Breast epithelium (tissue), 4 donors: Measurements from ENCODE around the gene TPT1. TPM values are rescaled to one million over a fixed set of nuclear protein-coding genes. Genes with fewer than 3 reads are reported as not detected.

Source experiments
- DNase-seq, 2 donors: peaks; one replicate each; pipeline ENCODE4 v3.0.0-alpha.2; 2019; ENCODE audit warnings: low spot score in 2 of 2
- H3K27ac ChIP-seq, 2 donors: fragments of 200-600 bp; sonication (generic) in 1 of 2; one replicate each; pipeline ENCODE4 v1.5.1; 2016 to 2019; ENCODE audit warnings: mild to moderate bottlenecking in 1 of 2
- H3K27me3 ChIP-seq, 2 donors: fragments of 200-600 bp; sonication (generic) in 1 of 2; one replicate each; pipeline versions ENCODE4 v1.5.1 to v1.6.0; 2017 to 2019; ENCODE audit warnings: control low read depth in 1 of 2, mild to moderate bottlenecking in 1 of 2
- H3K36me3 ChIP-seq: fragments of 200-600 bp; one replicate; pipeline ENCODE4 v1.5.1; 2019
- H3K4me1 ChIP-seq, 2 donors: fragments of 200-600 bp; sonication (generic); one replicate each; pipeline ENCODE4 v1.5.1; 2016 to 2019; ENCODE audit warnings: control low read depth in 1 of 2
- H3K4me3 ChIP-seq, 3 donors: fragments of 200-600 bp; sonication (generic); 1 replicate in 2 of 3; 2 replicates in 1 of 3; pipeline ENCODE4 v1.5.1; 2016 to 2019; ENCODE audit warnings: mild to moderate bottlenecking in 3 of 3, moderate library complexity in 2 of 3
- H3K9me3 ChIP-seq, 2 donors: fragments of 200-600 bp; sonication (generic) in 1 of 2; one replicate each; pipeline ENCODE4 v1.5.1; 2016 to 2019; ENCODE audit warnings: control low read depth in 1 of 2
- POLR2A ChIP-seq: fragments of 450-650 bp; IDR thresholded peaks from one replicate; pipeline ENCODE4 v1.6.1; 2016; ENCODE audit warnings: antibody characterized with exemption, mild to moderate bottlenecking, moderate library complexity
- POLR2AphosphoS5 ChIP-seq, 3 donors: sonication (generic); formaldehyde crosslinking; IDR thresholded peaks; one replicate each; pipeline ENCODE4 v1.6.1; 2017; ENCODE audit warnings: antibody characterized with exemption in 3 of 3
- intact Hi-C: fragments of 100-400 bp; cut with DNase I; formaldehyde crosslinking; loops from one replicate; pipeline ENCODE4 v1.15.1; 2023; ENCODE audit warnings: low total_unique reads
- total RNA-seq, 3 donors: library from RNA; depleted of rRNA; stranded (reverse); fragments of >200 nt; gene quantifications; one replicate each; pipeline ENCODE4 v1.1.0, GENCODE V29; 2016
- TF ChIP-seq, protein P1 (sequence below), 3 donors: fragments of 450-650 bp; IDR thresholded peaks; one replicate each; pipeline ENCODE4 v1.5.1; 2016 to 2017; ENCODE audit warnings: antibody characterized with exemption in 3 of 3, mild to moderate bottlenecking in 3 of 3, moderate library complexity in 3 of 3

The TPT1 gene
- total RNA-seq, 3 donors from 2014 or later: 3,213 to 3,932 (median 3,461) TPM

DNA sequence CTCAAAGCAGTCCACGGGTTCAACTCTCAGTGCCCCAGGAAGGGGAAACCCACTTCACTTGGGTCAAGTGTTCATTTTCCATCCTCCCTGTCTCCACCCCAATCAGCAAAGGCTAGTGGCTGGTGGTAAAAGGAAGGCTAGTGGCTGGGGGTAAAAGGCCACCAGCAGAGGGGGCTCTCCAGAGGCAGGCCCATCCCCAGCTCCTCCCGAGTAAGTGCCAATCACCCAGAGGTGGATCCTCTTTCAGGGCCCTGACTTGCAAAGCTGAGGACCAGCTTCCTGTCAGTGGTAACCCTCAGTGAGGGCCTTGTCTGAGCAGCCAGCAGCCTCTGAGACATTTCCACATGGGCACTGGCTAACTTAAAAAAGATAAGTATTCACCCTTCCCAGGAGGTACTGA lies 22.0 kb upstream of the TPT1 start:
- H3K4me1 ChIP-seq: no peaks in the 10 kb centered on the region
- H3K4me3 ChIP-seq: no peak overlapping the region
- no peak overlapping the region for H3K27ac ChIP-seq
- intact Hi-C loops: no loop called here
- H3K27me3 ChIP-seq: no peaks in the 10 kb centered on the region
- no peaks in the 10 kb centered on the region for H3K36me3 ChIP-seq
- H3K9me3 ChIP-seq: no peaks in the 10 kb centered on the region
- TF ChIP-seq POLR2AphosphoS5 (IDR thresholded peaks at IDR 0.05): no peak
- TF ChIP-seq, protein P1, sequence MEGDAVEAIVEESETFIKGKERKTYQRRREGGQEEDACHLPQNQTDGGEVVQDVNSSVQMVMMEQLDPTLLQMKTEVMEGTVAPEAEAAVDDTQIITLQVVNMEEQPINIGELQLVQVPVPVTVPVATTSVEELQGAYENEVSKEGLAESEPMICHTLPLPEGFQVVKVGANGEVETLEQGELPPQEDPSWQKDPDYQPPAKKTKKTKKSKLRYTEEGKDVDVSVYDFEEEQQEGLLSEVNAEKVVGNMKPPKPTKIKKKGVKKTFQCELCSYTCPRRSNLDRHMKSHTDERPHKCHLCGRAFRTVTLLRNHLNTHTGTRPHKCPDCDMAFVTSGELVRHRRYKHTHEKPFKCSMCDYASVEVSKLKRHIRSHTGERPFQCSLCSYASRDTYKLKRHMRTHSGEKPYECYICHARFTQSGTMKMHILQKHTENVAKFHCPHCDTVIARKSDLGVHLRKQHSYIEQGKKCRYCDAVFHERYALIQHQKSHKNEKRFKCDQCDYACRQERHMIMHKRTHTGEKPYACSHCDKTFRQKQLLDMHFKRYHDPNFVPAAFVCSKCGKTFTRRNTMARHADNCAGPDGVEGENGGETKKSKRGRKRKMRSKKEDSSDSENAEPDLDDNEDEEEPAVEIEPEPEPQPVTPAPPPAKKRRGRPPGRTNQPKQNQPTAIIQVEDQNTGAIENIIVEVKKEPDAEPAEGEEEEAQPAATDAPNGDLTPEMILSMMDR (IDR thresholded peaks at IDR 0.05): no peak
- no peak for TF ChIP-seq POLR2A
- DNase-seq: peak in 1 of 2 donors; percentile 19

DNA sequence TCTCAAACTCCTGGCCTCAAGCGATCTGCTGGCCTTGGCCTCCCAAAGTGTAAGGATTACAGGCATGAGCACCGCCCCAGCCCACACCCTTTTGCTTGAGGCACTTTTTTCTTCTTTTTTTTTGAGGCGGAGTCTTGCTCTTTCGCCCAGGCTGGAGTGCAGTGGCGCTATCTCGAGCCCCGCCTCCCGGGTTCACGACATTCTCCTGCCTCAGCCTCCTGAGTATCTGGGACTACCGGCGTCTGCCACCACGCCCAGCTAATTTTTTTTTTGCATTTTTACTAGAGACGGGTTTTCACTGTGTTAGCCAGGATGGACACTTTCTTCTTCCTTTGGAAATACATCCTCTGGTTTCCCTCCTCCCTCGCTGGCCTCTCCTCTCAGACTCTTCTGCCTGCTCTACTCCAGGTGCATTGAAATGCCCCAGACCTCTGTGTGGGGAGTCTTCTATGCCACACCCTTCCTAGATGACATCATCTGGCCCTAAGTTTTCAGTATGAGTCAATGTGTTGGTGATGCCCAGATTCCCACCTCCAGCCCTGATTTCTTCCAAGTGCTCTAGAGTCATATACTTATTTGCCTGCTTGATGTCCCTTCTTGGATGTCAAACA lies 20.7 kb upstream of the TPT1 start:
- Histone ChIP-seq H3K9me3 (no peaks in the 10 kb centered on the region), H3K36me3 (no peaks in the 10 kb centered on the region), H3K27ac (no peak overlapping the region), H3K27me3 (no peaks in the 10 kb centered on the region), H3K4me3 (no peak overlapping the region), H3K4me1 (no peaks in the 10 kb centered on the region)
- intact Hi-C loops: no loop called here
- no peak for TF ChIP-seq POLR2AphosphoS5 (IDR thresholded peaks at IDR 0.05)
- TF ChIP-seq, protein P1 (IDR thresholded peaks at IDR 0.05): no peak
- no peak for TF ChIP-seq POLR2A
- DNase-seq: peak in 1 of 2 donors; percentile 6

DNA sequence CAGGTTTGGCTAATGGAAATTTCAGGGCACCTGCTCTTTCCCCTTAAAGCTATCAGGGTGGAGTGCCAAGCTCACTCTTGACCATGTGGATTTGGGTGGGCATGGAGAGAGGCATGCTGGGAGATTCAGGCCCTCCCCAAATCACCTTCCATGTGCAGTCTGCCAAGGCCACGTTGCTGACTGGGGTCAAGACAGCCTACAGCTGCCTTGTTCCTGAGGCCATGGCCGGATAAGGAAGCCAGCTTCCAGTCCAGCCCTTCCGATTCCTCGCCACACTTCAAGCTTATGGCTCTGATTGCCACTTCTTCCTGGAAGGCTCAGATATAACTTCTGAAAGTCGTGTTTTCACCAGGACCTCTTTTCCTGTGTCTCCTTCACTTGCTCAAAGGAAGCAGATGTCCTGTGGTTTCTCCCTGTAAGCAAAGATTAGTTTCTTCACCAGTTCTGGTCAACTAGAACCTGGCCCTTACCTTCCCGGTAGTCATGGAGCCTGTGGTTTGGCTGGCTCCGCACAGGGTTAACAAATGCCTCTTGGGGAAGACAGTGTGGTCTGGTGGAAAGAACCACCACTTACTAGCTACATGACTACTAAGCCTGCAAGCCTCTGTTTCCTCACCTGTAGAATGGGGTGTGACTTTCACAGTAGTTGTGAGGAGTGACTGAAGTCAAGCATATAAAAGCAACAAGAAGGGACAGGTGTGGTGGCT lies 16.1 kb upstream of the TPT1 start:
- no peak for DNase-seq
- Histone ChIP-seq H3K4me3 (no peak overlapping the region), H3K4me1 (no peaks in the 10 kb centered on the region), H3K27me3 (no peaks in the 10 kb centered on the region), H3K36me3 (no peaks in the 10 kb centered on the region), H3K27ac (no peak overlapping the region), H3K9me3 (no peaks in the 10 kb centered on the region)
- TF ChIP-seq POLR2AphosphoS5 (IDR thresholded peaks at IDR 0.05) (no peak), POLR2A (no peak)
- TF ChIP-seq, protein P1 (IDR thresholded peaks at IDR 0.05): no peak
- intact Hi-C loops: no loop called here

DNA sequence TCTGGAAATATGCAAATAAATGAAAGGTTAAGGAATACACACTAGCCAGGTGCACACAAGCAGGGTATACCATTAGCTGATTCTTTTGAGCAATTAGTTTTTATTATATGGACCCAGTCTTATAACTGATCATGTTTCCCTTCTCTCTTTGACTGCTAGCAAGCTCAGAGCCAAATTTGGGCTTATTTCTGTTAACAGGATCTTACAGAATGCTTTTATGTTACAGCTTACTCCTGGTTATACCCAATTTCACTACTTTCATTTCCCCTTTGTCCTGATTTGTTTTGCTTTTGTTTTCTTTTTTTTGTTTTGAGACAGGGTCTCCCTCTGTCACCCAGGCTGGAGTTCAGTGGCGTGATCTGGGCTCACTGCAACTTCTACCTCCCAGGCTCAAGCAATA lies 12.9 kb upstream of the TPT1 start:
- TF ChIP-seq POLR2AphosphoS5 (IDR thresholded peaks at IDR 0.05) (no peak), POLR2A (no peak)
- TF ChIP-seq, protein P1 (IDR thresholded peaks at IDR 0.05): no peak
- peaks cover 4% of the 10 kb centered on the region for H3K36me3 ChIP-seq
- intact Hi-C loops: no loop called here

DNA sequence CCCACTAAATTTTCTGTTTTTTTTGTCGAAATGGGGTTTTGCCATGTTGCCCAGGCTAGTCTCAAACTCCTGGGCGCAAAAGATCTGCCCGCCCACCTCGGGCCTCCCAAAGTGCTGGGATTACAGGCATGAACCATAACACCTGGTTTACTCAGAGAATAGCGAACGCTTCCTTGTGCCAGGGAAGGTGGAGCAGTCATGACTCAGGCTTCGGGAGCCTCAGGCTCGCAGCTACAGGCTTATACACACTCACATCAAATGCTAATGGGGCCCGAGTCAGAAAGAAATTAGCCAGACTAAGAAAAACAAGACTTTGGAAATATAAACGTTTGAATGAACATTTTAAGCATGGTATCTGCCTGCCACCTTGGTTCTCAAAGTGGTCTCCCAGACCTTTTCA lies 11.0 kb upstream of the TPT1 start:
- no peak overlapping the region for H3K4me3 ChIP-seq
- H3K27me3 ChIP-seq: no peaks in the 10 kb centered on the region
- intact Hi-C loops: no loop called here
- no peak for TF ChIP-seq POLR2AphosphoS5 (IDR thresholded peaks at IDR 0.05)
- TF ChIP-seq, protein P1 (IDR thresholded peaks at IDR 0.05): no peak
- no peak for TF ChIP-seq POLR2A
- H3K4me1 ChIP-seq: no peaks in the 10 kb centered on the region
- peaks cover 4% of the 10 kb centered on the region for H3K36me3 ChIP-seq
- H3K27ac ChIP-seq: no peak overlapping the region
- no peaks in the 10 kb centered on the region for H3K9me3 ChIP-seq
- DNase-seq: no peak

More for the DNA sequence above, 12.9 kb upstream of the TPT1 start:
- Histone ChIP-seq H3K4me1 (no peaks in the 10 kb centered on the region), H3K4me3 (no peak overlapping the region), H3K9me3 (no peaks in the 10 kb centered on the region), H3K27me3 (no peaks in the 10 kb centered on the region), H3K27ac (no peak overlapping the region)
- no peak for DNase-seq
